Right atrium auricular region (tissue), 2 donors: ENCODE measurements around the gene FAM32A. TPM values are rescaled to one million over a fixed set of nuclear protein-coding genes. Genes with fewer than 3 reads are reported as not detected.

ENCODE experiments used
- DNase-seq: peaks from one replicate; pipeline ENCODE4 v3.0.0-alpha.2; 2019; ENCODE audit warnings: low spot score
- H3K27ac ChIP-seq, 2 donors: fragments of 200-600 bp; sonication (generic); 1 replicate in 1 of 2; 2 replicates in 1 of 2; pipeline ENCODE4 v1.5.1; 2016 to 2019
- H3K27me3 ChIP-seq, 2 donors: fragments of 200-600 bp; sonication (generic); one replicate each; pipeline versions ENCODE4 v1.5.1 to v1.6.0; 2017 to 2019
- H3K36me3 ChIP-seq: fragments of 200-600 bp; sonication (generic); one replicate; pipeline ENCODE4 v1.5.1; 2016
- H3K4me1 ChIP-seq, 2 donors: fragments of 200-600 bp; sonication (generic); one replicate each; pipeline versions ENCODE4 v1.5.1 to v1.6.0; 2017 to 2019
- H3K4me3 ChIP-seq, 2 donors: fragments of 200-600 bp; sonication (generic); 1 replicate in 1 of 2; 2 replicates in 1 of 2; pipeline ENCODE4 v1.5.1; 2017 to 2019; ENCODE audit warnings: mild to moderate bottlenecking in 1 of 2, moderate library complexity in 1 of 2
- H3K9me3 ChIP-seq, 2 donors: fragments of 200-600 bp; sonication (generic); one replicate each; pipeline ENCODE4 v1.5.1; 2019
- total RNA-seq, 2 donors: library from RNA; depleted of rRNA; stranded (reverse); fragments of >200 nt; gene quantifications; one replicate each; pipeline ENCODE4 v1.1.0, GENCODE V29; 2016
- TF ChIP-seq, protein P1 (sequence below), 2 donors: fragments of 200-600 bp; sonication (generic); IDR thresholded peaks; one replicate each; pipeline ENCODE4 v1.5.1; 2019; ENCODE audit warnings: antibody characterized with exemption in 2 of 2

Gene FAM32A
- total RNA-seq, 2 donors from 2014 or later = 56.8 to 61.7 TPM

DNA sequence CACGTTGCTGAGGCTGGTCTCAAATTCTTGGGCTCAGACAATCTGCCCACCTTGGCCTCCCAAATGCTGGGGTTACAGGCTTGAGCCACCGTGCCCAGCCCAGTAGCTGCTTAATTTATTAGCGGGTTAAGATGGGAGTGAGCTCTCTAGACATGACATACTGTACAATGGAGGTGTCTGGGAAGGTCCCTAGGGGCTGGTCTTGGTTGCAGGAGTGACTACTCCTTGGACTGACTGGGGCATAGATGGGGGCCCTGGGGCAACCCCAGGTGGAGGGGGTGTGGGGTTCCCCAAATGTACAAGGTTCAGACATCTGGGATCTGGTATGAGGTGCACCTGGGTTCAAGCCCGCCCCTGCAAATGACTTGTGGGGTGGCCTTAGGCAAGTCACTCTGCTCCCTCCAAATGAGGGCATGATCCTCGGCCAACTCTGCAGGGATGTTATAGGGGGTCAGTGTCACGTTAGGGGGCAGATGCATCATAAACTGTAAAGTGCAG, 24.7 kb upstream of the FAM32A start:
- no peak overlapping the region for H3K27ac ChIP-seq
- no peaks in the 10 kb centered on the region for H3K9me3 ChIP-seq
- no peaks in the 10 kb centered on the region for H3K36me3 ChIP-seq
- H3K4me3 ChIP-seq = no peak overlapping the region
- H3K27me3 ChIP-seq = no peaks in the 10 kb centered on the region
- DNase-seq = no peak
- TF ChIP-seq, protein P1, sequence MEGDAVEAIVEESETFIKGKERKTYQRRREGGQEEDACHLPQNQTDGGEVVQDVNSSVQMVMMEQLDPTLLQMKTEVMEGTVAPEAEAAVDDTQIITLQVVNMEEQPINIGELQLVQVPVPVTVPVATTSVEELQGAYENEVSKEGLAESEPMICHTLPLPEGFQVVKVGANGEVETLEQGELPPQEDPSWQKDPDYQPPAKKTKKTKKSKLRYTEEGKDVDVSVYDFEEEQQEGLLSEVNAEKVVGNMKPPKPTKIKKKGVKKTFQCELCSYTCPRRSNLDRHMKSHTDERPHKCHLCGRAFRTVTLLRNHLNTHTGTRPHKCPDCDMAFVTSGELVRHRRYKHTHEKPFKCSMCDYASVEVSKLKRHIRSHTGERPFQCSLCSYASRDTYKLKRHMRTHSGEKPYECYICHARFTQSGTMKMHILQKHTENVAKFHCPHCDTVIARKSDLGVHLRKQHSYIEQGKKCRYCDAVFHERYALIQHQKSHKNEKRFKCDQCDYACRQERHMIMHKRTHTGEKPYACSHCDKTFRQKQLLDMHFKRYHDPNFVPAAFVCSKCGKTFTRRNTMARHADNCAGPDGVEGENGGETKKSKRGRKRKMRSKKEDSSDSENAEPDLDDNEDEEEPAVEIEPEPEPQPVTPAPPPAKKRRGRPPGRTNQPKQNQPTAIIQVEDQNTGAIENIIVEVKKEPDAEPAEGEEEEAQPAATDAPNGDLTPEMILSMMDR (IDR thresholded peaks at IDR 0.05) = no peak
- H3K4me1 ChIP-seq = no peaks in the 10 kb centered on the region

DNA sequence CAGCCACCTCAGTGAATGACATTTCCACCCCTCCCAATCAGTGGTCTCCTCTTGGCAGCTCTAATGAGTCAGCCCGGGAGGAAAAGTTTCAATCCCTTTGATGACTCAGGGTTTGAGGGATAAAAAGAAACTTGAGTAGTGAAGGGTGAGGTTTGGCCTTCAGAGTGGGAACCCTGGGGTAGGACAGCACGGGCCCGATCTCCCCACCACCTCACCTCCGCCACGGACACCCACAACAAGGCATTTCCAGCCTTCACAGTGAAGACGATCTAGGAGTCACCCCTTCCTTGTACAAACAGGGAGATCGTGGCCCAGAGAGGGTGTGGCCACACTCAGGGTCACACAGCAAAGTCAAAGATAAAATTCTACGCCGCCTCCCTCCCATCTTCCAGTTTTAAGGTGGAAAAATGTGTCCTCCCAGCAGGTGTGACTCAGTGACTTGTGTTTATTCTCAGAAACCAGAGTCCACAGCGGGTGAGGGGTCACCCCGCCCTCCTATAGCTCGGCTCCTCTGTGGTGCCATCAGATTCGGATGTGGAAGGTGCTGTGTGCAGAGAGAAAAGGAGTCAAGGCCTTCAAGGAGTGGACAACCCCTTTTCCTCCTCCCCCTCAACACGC, 24.2 kb upstream of the FAM32A start:
- TF ChIP-seq, protein P1 (IDR thresholded peaks at IDR 0.05) = no peak
- DNase-seq = no peak
- no peak overlapping the region for H3K27ac ChIP-seq
- no peaks in the 10 kb centered on the region for H3K4me1 ChIP-seq
- no peaks in the 10 kb centered on the region for H3K36me3 ChIP-seq
- H3K27me3 ChIP-seq = no peaks in the 10 kb centered on the region
- H3K9me3 ChIP-seq = no peaks in the 10 kb centered on the region
- no peak overlapping the region for H3K4me3 ChIP-seq

DNA sequence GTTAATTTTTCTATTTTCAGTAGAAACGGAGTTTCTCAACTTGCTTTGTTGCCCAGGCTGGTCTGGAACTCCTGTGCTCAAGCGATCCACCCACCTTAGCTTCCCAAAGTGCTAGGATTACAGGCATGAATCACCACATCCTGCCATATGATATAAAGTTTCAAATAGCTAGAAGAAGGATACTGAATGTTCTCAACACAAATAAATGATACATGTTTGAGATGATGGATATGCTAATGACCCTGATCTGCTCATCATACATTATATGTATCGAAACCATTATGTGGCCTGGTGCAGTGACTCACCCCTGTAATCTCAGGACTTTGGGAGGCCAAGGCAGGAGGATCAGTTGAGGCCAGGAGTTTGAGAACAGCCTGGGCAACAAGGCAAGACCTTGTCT, 23.4 kb upstream of the FAM32A start:
- Histone ChIP-seq H3K36me3 (no peaks in the 10 kb centered on the region), H3K27me3 (no peaks in the 10 kb centered on the region), H3K4me1 (no peaks in the 10 kb centered on the region), H3K9me3 (no peaks in the 10 kb centered on the region), H3K27ac (no peak overlapping the region), H3K4me3 (no peak overlapping the region)
- TF ChIP-seq, protein P1 (IDR thresholded peaks at IDR 0.05) = no peak
- no peak for DNase-seq

DNA sequence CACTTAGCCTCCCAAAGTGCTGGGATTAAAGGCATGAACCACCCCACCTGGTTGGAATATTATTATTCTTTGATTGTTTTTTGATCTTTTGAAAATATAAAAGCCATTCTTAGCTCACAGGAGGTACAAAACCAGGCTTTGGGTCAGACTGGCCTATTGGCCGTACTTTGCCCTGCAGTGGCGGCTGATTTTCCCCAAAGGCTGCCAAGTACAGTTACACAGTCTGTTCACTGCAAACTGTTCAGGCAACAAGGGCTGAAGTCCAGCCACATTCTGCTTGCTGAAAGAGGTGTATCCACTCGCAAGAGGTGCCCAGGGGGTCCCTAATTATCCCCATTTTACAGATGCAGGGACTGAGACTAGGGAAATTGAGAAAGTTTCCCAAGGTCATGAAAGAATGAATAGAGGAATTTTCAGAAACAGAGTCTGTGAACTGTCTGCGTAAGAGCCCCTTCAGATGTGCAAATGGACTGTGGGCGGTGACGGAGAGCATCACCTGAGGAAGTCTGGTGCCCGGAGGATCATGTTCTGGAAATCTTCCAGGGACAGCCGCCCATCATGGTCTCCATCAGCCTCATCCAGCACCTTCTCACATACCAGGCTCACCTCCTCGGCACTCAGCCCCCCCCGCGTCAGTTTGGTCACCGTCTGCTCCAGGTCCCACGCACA, 20.9 kb upstream of the FAM32A start:
- H3K4me1 ChIP-seq = no peaks in the 10 kb centered on the region

DNA sequence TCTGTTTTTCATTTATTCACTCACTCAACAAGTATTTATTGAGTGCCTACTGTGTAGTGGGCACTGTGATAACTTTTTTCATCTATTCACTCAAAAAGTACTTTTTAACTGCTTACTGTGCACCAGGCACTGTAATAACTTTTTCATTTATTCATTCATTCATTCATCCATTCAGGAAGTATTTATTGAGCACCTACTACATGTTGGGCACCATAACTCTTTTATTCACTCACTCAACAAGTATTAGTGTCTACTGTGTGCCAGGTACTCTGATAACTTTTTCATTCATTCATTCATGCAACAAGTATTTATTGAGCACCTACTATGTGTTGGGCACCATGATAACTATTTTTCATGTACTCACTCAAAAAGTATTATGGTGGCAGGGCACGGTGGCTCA, 18.8 kb upstream of the FAM32A start:
- DNase-seq = no peak
- no peak overlapping the region for H3K4me3 ChIP-seq

More for the DNA sequence above, 20.9 kb upstream of the FAM32A start:
- no peak overlapping the region for H3K27ac ChIP-seq
- H3K4me3 ChIP-seq = no peak overlapping the region
- no peak for DNase-seq
- TF ChIP-seq, protein P1 (IDR thresholded peaks at IDR 0.05) = no peak
- H3K27me3 ChIP-seq = no peaks in the 10 kb centered on the region
- no peaks in the 10 kb centered on the region for H3K9me3 ChIP-seq
- H3K36me3 ChIP-seq = no peaks in the 10 kb centered on the region

More for the DNA sequence above, 18.8 kb upstream of the FAM32A start:
- TF ChIP-seq, protein P1 (IDR thresholded peaks at IDR 0.05) = no peak
- H3K27ac ChIP-seq = no peak overlapping the region
- no peaks in the 10 kb centered on the region for H3K36me3 ChIP-seq
- H3K27me3 ChIP-seq = no peaks in the 10 kb centered on the region
- H3K9me3 ChIP-seq = no peaks in the 10 kb centered on the region
- no peaks in the 10 kb centered on the region for H3K4me1 ChIP-seq
